HG02840 (cell line): ENCODE results near the gene TTC39A.

Source experiments
- ATAC-seq: cut with Tn5 transposase; IDR thresholded peaks from one replicate; pipeline ENCODE4 v1.9.1; 2021; ENCODE audit warnings: mild to moderate bottlenecking, moderate library complexity, moderate number of reproducible peaks; ENCODE audit not compliant: unreplicated experiment, low FRiP score

Gene TTC39A

DNA sequence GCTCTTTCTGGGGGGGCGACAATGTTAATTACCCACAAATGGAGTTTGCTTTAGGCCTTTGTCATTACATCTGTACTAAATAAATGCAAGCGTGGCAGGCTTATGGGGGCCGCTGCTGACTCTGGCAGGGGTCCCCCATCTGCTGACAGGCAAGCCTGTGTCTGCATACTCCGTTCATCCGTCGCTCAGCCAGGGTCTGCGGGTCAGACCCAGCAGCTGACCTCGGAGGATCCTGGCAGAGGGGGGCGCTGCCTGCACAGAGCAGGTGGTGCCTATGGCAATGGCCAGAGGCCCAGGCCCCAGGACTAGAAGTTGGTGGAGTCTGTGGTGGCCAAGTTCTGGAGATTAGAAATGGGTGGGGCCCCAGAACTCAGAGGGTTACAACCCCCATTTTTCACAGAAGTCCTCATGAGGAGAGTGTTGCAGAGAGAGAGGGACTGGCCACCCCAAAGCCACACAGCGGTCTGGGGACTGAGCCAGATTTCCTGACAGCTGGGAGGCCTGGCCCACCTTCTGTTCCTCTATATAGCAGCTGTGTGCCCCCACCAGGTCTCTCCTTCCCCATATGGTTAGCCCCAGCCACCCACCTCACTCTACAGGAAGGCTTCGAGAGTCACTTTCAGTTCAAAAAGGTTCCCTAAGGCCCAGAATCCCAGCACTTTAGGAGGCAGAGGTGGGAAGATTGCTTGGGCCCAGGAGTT lies 31.0 kb downstream of the TTC39A start:
- no peak for ATAC-seq

DNA sequence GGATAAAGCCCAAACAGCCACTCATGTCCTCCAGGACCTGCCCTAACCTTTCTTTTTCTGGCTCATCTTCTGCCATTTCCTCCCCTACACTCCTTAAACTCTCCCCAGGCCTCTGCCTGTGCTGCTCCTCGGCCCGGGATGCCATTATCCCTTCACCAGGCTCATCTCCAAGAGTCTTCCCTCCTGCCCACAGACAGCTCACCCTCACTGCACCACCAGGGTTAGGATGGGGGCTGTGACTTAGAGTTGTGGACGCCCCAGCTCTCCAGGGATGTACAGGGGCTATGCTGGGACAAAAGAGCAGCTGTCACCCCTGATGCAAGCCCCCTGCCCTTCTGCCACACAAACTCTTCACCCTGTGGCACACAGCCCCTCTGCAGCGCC lies 32.0 kb downstream of the TTC39A start:
- ATAC-seq, result no peak

DNA sequence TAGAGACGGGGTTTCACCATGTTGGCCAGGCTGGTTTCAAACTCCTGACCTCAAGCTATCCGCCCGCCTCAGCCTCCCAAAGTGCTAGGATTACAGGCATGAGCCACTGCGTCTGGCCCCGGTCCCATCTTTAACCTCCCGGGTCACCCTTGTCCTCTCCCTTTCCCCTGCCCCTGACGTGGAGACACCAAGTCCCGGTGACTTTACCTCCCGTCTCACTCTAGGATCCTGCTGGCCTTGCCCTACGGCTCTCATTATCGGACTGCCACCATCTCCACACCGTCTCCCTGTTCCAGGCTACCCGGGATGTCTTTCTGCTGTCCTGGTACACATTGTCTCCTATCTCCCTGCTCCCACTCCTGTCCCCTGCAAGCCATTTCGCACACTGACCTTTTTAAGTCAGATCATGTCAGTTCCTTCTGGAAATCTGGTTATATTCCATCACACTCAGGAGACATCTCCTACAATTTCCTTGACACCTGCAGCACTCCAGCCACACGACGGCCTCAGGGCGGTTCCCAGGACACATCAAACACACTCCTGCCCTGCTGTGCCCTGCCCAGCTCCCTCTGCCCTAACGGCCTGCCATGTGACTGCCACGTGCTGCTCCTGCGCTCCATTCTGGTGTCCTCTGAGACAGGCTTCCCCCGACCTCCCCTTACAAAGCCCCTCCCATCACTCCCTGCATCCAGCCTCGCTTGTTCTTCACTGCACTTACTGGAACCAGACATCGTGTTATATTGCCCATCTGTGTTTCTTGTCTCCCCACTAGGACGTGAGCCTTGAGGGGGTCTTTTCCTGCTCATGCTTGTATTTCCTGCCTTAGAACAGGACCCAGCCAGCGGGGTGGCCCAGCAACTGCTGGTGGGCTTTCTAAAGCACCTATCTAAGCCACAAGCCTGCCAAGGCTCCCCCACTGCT lies 32.7 kb downstream of the TTC39A start:
- no peak for ATAC-seq

- no peak for ATAC-seq
These were observed 33.7 kb downstream of the TTC39A start for GRCh38 chr1:51296383-51297357.

- ATAC-seq, result no peak
These were observed 34.4 kb downstream of the TTC39A start for GRCh38 chr1:51295926-51296325.

- ATAC-seq, result no peak
These were observed 35.7 kb downstream of the TTC39A start for GRCh38 chr1:51294566-51295184.

- no peak for ATAC-seq
These were observed 36.4 kb downstream of the TTC39A start for GRCh38 chr1:51293898-51294515.

DNA sequence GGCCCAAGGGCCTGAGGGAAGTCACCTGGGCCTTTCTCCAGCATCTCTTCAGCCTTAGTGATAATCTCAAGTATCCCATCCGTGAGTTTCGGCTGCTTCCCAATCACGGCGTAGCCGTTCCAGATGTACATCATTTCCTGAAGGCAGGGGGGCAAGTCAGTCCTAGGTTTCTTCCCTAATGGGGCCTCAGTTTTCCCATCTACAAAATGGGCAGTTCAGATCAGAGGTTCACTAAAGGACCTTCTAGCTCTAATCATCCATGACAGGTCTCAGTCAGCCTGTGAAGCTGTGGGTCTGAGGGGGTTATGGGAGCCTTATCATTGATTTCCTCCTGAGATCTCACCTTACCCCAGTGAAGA lies 39.9 kb downstream of the TTC39A start:
- no peak for ATAC-seq

- no peak for ATAC-seq
These were observed 40.5 kb downstream of the TTC39A start for GRCh38 chr1:51289676-51290488.

DNA sequence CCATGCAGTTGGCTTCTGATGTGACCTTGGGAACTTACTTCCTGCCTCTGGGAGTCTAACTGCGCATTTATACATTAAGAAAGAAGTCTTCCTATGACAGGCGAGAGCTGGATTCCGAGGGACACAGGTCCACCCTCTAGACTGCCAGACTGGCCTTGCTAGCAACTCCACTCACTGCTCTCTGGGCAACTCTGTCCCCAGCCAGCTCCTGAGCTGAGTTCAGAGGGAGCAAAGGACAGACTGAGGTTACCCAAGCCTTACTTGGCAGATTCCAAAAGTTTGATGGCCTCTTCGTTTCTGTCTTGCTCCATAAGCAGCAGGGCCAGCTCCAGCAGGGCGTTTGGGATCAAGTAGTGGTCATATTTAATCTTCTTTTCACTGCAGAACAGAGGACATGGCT lies 41.8 kb downstream of the TTC39A start:
- no peak for ATAC-seq

- no peak for ATAC-seq
These were observed 42.4 kb downstream of the TTC39A start for GRCh38 chr1:51287966-51288365.

GRCh38 chr1:51285055-51285454 lies 45.3 kb downstream of the TTC39A start:
- peak; percentile 88 for ATAC-seq

GRCh38 chr1:51284487-51284954 lies 45.8 kb downstream of the TTC39A start:
- peak; percentile 11 for ATAC-seq

DNA sequence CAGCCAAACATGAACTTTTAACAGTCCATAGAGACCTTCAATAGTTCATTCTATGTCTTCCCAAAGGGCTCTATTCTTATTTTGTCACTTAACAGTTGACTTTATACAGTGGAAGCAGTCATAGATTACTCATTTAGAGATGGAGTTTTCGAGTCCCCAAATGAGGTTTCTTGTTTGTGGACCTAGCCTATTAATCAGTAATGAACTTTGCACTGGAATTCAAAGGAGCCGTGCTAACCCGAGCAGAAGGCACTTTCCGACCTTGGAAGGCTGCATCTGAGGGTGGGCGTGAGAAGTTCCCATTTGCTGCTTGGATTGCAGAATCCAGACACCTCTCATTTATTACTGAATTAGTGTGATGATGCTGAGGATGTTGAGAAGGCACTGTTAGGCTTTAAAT lies 46.4 kb downstream of the TTC39A start:
- no peak for ATAC-seq

- ATAC-seq, result no peak
These were observed 47.8 kb downstream of the TTC39A start for GRCh38 chr1:51282605-51283004.

GRCh38 chr1:51281807-51282206 lies 48.6 kb downstream of the TTC39A start:
- ATAC-seq, result no peak

- ATAC-seq, result no peak
These were observed 49.9 kb downstream of the TTC39A start for GRCh38 chr1:51280321-51280978.

GRCh38 chr1:51276286-51276685 lies 54.1 kb downstream of the TTC39A start:
- ATAC-seq, result no peak
